Muscle layer of duodenum (tissue), 2 donors: ENCODE measurements around the gene SEMA7A.
"Not testable (repeated sequence)": the region's sequence is repeated elsewhere in the genome, so short reads cannot be mapped to it uniquely, and the experiment has no call there.

Source experiments
- H3K27ac ChIP-seq: one replicate; pipeline ENCODE4 v1.7.0; 2013; ENCODE audit warnings: mild to moderate bottlenecking, low read length
- H3K27me3 ChIP-seq: one replicate; pipeline ENCODE4 v1.7.0; 2013; ENCODE audit warnings: low read depth, mild to moderate bottlenecking, control low read depth, low read length
- H3K36me3 ChIP-seq, 2 donors: one replicate each; pipeline ENCODE4 v1.7.0; 2013; ENCODE audit warnings: low read length in 2 of 2, control low read depth in 1 of 2, mild to moderate bottlenecking in 1 of 2; ENCODE audit not compliant: insufficient read depth in 2 of 2, control insufficient read depth in 1 of 2
- H3K4me1 ChIP-seq, 2 donors: one replicate each; pipeline ENCODE4 v1.7.0; 2013; ENCODE audit warnings: low read length in 2 of 2, mild to moderate bottlenecking in 2 of 2, control low read depth in 1 of 2, moderate library complexity in 1 of 2; ENCODE audit not compliant: insufficient read depth in 2 of 2, control insufficient read depth in 1 of 2
- H3K4me3 ChIP-seq, 2 donors: one replicate each; pipeline ENCODE4 v1.7.0; 2013; ENCODE audit warnings: low read length in 2 of 2, low read depth in 1 of 2, mild to moderate bottlenecking in 1 of 2
- H3K9me3 ChIP-seq, 2 donors: one replicate each; pipeline ENCODE4 v1.7.0; 2013; ENCODE audit warnings: low read length in 2 of 2, control low read depth in 1 of 2, mild to moderate bottlenecking in 1 of 2; ENCODE audit not compliant: control insufficient read depth in 1 of 2
- donor health status: healthy.

SEMA7A gene, protein sequence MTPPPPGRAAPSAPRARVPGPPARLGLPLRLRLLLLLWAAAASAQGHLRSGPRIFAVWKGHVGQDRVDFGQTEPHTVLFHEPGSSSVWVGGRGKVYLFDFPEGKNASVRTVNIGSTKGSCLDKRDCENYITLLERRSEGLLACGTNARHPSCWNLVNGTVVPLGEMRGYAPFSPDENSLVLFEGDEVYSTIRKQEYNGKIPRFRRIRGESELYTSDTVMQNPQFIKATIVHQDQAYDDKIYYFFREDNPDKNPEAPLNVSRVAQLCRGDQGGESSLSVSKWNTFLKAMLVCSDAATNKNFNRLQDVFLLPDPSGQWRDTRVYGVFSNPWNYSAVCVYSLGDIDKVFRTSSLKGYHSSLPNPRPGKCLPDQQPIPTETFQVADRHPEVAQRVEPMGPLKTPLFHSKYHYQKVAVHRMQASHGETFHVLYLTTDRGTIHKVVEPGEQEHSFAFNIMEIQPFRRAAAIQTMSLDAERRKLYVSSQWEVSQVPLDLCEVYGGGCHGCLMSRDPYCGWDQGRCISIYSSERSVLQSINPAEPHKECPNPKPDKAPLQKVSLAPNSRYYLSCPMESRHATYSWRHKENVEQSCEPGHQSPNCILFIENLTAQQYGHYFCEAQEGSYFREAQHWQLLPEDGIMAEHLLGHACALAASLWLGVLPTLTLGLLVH

DNA sequence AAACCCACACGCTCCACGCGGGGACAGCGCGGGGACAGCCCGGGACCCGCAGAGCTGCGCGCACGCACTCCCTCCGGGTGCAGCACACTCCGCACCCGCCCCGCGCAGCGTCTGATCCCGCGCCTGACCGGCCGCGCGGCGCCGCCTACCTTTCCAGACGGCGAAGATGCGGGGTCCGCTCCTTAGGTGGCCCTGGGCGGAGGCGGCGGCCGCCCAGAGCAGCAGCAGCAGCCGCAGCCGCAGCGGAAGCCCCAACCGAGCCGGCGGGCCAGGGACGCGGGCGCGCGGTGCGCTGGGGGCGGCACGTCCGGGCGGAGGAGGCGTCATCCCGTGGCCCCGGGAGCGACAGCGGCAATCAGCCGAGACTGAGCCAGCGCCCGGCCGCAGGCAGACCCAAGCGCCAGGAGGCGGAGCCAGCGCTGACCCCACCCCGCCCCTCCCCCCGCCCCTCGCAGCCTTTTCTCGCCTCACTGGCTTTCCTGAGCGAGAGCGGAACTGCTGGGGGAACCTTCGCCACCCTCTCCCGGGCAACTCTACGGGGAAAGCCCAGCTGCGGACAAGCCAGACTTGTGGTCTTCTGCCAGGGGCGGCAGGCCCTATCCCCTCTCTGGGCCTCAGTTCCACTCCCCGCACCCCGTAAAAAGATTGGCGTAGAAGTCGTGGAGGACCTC is at the start of gene SEMA7A:
TSS of gene SEMA7A (minus strand) at position 367 of the 671 bp plus-strand sequence. CDS start at position 327, 40 bp downstream.
- H3K27me3 ChIP-seq = peaks cover 14% of the 10 kb centered on the region
- H3K4me3 ChIP-seq = peak within 1 kb of the TSS; percentile 46 to 83
- H3K27ac ChIP-seq = no peak within 1 kb of the TSS

DNA sequence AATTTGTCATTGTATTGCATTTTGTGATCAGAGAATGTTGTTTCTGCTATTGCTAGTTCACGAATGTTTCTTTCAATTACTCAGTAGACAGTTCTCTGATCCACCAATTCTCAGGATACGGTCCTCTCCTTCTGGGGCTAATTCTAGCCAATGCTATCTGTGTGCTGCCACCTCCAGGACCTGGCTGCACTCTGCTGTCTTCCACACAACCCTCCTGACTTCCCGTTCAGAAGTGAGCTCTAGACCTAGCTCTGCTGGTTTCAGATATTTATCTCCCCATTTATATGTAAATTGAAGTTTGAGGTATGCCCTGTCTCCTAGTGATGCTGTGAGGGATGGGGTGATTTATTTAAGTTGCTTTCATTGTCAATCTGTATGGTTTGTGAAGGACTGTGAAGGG is 48.9 kb upstream of the SEMA7A start:
- no peaks in the 10 kb centered on the region for H3K27me3 ChIP-seq

More for the DNA sequence above, at the start of gene SEMA7A:
- Histone ChIP-seq H3K4me1 (peaks cover 2 to 29% of the 10 kb centered on the region in 2 donors), H3K9me3 (no peaks in the 10 kb centered on the region), H3K36me3 (no peaks in the 10 kb centered on the region)

DNA sequence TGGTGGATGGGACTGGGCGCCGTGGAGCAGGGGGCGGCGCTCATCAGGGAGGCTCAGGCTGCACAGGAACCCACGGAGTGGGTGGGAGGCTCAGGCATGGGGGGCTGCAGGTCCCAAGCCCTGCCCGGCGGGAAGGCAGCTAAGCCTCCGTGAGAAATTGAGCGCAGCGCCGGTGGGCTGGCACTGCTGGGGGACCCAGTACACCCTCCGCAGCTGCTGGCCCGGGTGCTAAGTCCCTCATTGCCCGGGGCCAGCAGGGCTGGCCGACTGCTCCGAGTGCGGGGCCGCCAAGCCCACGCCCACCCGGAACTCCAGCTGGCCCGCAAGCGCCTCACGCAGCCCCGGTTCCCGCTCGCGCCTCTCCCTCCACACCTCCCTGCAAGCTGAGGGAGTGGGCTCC is 46.6 kb upstream of the SEMA7A start:
- not testable (repeated sequence) for H3K27ac ChIP-seq, H3K4me1 ChIP-seq, H3K27me3 ChIP-seq, H3K4me3 ChIP-seq, H3K36me3 ChIP-seq, H3K9me3 ChIP-seq

More for the DNA sequence above, 48.9 kb upstream of the SEMA7A start:
- H3K27ac ChIP-seq = no peak overlapping the region
- H3K4me1 ChIP-seq = no peaks in the 10 kb centered on the region
- no peak overlapping the region for H3K4me3 ChIP-seq
- no peaks in the 10 kb centered on the region for H3K36me3 ChIP-seq
- no peaks in the 10 kb centered on the region for H3K9me3 ChIP-seq

DNA sequence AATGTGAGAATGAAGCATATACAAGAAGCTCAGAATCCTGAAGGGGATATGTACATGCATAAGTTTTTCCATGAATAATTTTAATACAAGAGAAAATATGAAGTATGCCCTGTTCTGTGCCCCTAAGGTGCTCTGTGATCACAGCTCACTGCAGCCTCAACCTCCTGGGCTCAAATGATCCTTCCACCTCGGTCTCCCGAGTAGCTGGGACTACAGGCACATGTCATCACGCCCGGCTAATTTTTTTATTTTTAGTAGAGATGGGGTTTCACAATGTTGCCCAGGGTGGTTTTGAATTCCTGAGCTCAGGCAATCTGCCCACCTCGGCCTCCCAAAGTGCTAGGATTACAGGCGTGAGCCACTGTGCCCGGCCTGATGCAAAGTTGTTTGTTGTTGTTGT is 37.9 kb upstream of the SEMA7A start:
- not testable (repeated sequence) for H3K36me3 ChIP-seq, H3K4me3 ChIP-seq, H3K27me3 ChIP-seq, H3K4me1 ChIP-seq, H3K9me3 ChIP-seq, H3K27ac ChIP-seq

DNA sequence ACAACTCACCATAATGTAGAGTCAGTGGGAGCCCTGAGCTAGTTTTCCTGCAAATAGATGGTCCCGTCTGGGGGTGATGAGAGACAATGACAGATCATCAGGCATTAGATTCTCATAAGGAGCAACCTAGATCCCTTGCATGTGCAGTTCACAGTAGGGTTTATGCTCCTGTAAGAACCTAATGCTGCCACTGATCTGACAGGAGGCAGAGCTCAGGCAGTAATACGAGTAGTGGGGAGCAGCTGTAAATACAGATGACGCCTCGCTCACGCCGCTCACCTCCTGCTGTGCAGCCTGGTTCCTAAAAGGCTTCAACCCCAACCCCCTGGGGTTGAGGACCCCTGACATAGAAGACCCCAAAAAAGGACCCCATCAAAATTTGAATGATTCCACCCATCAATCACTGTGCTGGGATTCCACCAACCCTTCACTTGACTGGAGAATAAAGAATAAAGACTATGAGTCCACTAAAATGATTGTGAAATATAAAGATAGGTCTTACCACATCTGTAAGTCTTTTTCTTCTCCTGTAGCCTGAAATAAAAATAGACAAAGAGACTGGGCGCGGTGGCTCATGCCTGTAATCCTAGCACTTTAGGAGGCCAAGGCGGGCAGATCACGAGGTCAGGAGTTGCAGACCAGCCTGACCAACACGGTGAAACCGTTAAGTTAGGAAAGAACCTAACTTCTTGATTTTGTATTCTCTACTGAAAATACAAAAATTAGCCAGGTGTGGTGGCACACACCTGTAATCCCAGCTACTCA is 37.1 kb upstream of the SEMA7A start:
- Histone ChIP-seq H3K27me3 (no peaks in the 10 kb centered on the region), H3K27ac (no peak overlapping the region), H3K9me3 (no peaks in the 10 kb centered on the region), H3K36me3 (no peaks in the 10 kb centered on the region), H3K4me1 (no peaks in the 10 kb centered on the region), H3K4me3 (no peak overlapping the region)

DNA sequence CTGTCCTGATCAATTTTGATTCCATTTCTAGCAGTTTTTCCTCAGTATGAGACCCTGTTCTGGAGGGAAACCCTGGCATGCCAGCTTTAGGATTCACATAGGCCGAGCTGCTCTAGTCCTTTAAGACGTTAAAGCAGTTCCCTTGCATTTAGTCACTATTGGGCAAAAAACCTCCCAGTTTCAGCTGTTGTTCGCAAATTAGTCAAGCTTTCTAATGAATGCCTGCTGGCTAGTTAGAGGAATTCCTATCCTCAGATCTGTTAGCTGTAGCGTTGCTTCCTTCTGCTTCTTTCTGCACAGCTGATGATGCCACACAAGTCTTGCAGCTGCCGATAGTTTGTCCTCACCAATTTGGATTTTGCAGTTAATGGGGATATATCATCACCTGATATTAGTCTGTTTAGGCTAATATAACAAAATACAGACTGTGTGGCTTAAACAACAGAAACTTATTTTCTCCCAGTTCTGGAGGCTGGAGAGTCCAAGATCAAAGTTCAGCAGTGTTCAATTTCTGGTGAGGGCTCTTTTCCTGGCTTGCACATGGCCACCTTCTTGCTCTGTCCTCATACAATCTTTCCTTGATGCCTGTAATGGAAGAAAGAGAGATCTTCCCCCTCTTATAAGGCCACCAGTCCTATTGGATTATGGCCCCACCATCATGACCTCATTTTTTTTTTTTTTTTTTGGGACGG is 34.7 kb upstream of the SEMA7A start:
- H3K27ac ChIP-seq = no peak overlapping the region
- H3K27me3 ChIP-seq = no peaks in the 10 kb centered on the region
- H3K9me3 ChIP-seq = no peaks in the 10 kb centered on the region
- H3K4me3 ChIP-seq = no peak overlapping the region
- H3K4me1 ChIP-seq = no peaks in the 10 kb centered on the region
- no peaks in the 10 kb centered on the region for H3K36me3 ChIP-seq

DNA sequence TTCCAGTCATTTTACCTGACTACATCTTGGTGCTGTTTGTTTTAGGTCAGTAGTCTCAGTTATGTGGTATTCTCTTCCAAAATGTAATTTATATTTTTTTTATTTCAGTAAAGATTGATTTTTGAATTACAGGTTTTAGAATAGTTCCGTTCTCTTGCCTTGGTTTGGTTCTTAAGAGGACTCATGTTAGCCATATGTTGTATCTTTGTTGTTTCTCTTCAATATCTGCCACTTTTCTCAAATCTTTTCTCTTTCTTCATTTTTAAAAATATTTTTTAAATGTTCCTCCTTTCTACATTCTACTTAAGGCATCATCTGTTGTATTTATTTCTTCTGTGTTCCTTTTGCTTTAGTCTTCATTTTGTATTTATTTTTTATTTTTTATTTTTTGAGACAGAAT is 32.8 kb upstream of the SEMA7A start:
- peaks cover 5 to 6% of the 10 kb centered on the region in 2 donors for H3K4me1 ChIP-seq
- no peak overlapping the region for H3K4me3 ChIP-seq
- H3K36me3 ChIP-seq = no peaks in the 10 kb centered on the region
- no peak overlapping the region for H3K27ac ChIP-seq
- no peaks in the 10 kb centered on the region for H3K27me3 ChIP-seq
- no peaks in the 10 kb centered on the region for H3K9me3 ChIP-seq

DNA sequence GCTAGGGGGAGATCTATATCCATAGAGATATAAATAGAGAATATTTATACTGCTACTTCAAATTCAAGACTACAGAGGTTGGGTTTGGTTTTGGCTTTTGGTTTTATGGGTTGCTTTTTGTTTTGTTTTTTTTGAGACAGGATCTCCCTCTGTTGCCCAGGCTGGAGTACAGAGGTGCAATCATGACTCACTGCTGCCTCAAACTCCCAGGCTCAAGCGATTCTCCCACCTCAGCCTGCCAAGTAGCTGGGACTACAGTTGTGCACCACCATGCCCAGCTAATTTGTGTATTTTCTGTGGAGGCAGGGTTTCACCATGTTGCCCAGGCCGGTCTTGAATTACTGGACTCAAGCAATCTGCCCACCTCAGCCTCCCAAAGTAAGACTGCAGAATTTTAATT is 31.1 kb upstream of the SEMA7A start:
- no peaks in the 10 kb centered on the region for H3K36me3 ChIP-seq
- no peak overlapping the region for H3K4me3 ChIP-seq
- peaks cover 6 to 13% of the 10 kb centered on the region in 2 donors for H3K4me1 ChIP-seq
- no peaks in the 10 kb centered on the region for H3K9me3 ChIP-seq
- H3K27me3 ChIP-seq = no peaks in the 10 kb centered on the region
- no peak overlapping the region for H3K27ac ChIP-seq

DNA sequence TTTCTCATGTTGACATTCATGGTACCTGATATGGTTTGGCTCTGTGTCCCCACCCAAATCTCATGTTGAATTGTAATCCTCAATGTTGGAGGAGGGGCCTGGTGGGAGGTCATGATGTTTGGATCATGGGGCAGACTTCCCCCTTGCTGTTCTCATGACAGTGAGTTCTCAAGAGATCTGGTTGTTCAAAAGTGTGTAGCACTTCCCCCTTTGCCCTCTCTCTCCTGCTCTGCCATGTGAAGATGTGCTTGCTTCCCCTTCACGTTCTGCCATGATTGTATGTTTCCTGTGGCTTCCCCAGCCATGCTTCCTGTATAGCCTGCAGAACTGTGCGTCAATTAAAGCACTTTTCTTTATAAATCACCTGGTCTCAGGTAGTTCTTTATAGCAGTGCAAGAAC is 30.5 kb upstream of the SEMA7A start:
- no peak overlapping the region for H3K27ac ChIP-seq
- H3K9me3 ChIP-seq = no peaks in the 10 kb centered on the region
- no peak overlapping the region for H3K4me3 ChIP-seq
- H3K27me3 ChIP-seq = no peaks in the 10 kb centered on the region
- H3K4me1 ChIP-seq = peaks cover 6 to 17% of the 10 kb centered on the region in 2 donors
- no peaks in the 10 kb centered on the region for H3K36me3 ChIP-seq

DNA sequence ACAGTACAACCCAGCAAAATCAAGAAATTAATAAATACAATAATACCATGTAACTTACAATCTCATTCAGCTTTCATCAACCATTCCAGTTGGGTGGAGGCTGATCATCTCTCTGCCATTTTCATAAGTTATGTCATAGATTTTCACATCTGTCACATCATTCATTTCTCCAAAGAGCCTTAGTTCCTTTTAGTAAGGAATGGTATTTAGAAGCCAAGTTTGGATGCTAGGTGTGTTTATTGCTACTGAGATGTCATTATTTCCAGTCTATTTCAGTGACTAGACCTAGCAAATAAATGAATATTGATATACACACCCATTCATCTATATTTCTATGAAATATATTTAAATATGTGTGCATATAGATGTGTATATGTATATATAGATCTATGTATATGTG is 29.9 kb upstream of the SEMA7A start:
- Histone ChIP-seq H3K4me3 (no peak overlapping the region), H3K9me3 (no peaks in the 10 kb centered on the region), H3K4me1 (peaks cover 6 to 17% of the 10 kb centered on the region in 2 donors), H3K27me3 (no peaks in the 10 kb centered on the region), H3K27ac (no peak overlapping the region), H3K36me3 (no peaks in the 10 kb centered on the region)
